Activated CD4-positive, alpha-beta T cell treated with anti-CD3 and anti-CD28 coated beads, Interleukin-2, amount 50 U/mL, for 48 hours (primary cell): Measurements from ENCODE around the gene MS4A4A.

Experiments used
- DNase-seq, 2 experiments: peaks; one replicate each; pipeline ENCODE4 v3.0.0-alpha.2; 2020

The MS4A4A gene

DNA sequence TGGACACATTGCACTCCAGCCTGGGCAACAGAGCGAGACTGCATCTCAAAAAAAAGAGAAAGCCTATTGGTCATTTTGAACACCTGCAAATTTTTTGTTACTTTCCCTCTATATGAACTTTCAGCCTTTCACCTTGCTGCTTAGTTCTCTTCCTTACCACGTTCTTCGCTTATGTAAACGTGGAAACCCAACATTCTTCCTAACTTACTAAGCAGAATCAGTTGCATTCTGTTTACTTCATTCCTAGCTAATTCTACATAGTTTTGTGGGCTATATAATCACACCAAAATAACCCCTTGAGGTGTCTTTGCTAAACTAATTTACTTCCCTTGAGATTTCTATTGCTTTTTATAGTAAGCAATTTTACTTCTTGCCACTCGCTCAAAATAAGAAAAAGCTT lies 23.2 kb downstream of the MS4A4A start:
- DNase-seq = no peak

DNA sequence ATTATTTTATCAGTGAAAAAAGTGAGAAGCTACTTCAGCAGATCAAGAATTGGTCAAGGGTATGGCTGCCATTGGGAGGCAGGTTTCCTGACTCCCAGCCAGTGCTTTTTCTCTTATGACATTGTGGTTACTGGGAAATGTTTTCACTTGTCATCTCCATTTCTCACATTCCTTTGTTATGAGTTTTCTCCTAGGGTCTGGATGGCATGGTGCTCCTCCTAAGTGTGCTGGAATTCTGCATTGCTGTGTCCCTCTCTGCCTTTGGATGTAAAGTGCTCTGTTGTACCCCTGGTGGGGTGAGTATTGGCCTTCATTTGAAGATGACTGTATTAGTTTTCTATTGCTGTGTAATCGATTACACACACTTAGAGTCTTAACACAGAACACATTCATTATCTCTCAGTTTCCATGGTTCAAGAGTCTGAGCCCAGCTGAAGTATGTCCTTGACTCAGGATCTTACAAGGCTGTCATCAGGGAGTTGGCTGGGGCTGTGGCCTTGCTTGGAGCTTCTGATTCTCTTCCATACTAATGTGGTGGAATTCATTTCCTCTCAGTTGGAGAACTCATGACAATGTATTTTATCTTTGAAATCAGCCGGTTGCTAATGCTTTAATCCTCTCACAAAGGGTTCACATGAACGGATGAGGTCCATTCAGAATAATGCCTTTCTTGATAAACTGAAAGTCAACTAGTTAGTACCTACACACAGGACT lies 25.6 kb downstream of the MS4A4A start:
- DNase-seq = no peak

- peak; percentile 2 to 14 for DNase-seq
Observed at GRCh38 chr11:60307507-60308195, 27.2 kb downstream of the MS4A4A start.

DNA sequence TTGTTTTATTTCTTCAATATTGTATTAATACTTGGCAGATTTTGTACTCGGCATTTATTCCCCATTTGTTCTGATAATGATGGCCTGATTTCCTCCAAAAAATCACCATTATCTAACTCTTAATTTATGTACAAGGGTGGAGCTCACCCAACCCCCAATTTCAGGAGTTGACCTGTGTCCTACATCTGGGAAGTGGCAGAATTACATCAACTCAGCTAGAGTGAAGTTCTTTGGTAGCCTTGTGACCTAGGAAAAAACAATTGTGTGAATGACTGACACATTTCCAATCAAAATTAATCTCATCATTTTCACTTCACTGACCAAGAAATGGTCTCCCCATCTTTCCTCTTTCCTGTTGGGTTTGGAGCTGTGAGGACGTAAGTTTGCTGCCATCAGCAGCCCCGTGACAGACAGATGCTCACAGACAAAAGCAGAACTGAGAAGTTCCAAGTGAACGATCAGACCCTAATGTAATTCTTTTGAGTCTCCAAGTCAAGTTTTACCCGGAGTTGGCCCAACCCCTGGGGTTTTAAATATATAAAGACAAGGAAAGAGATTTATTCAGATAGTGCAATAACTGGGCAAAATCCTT lies 30.0 kb downstream of the MS4A4A start:
- no peak for DNase-seq

- DNase-seq = no peak
Observed at GRCh38 chr11:60314635-60315321, 34.3 kb downstream of the MS4A4A start.

GRCh38 chr11:60315871-60316270 lies 35.4 kb downstream of the MS4A4A start:
- no peak for DNase-seq

DNA sequence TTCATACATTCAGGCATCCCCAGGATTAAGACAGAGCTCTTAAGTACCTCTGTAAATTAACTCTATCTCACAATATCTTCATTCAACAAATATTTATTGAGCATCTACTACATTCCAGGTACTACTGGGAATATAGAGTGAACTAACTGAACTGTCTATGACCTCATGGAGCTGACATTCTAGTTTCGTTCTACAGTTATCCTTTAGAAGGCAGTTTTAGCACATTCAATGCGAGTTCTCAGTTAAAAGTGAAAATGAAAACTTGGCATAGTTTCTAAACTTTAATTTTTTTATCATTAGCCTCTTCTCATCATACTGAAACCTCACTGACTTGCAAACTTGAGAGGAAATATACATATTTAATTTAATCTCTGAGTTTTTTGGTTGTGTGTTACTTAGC lies 35.9 kb downstream of the MS4A4A start:
- DNase-seq = no peak

GRCh38 chr11:60318726-60319125 lies 38.3 kb downstream of the MS4A4A start:
- no peak for DNase-seq

DNA sequence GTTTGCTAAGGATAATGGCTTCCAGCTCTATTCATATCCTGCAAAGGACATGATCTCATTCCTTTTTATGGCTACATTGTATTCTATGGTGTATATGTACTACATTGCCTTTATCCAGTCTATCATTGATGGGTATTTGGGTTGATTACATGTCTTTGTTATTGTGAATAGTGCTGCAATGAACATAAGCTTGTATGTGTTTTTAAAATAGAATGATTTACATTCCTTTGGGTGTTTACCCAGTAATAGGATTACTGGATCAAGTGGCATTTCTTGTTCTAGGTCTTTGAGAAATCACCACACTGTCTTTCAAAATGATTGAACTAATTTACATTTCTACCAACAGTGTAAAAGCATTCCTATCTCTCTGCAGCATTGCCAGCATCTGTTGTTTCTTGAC lies 40.6 kb downstream of the MS4A4A start:
- DNase-seq = no peak

- no peak for DNase-seq
Observed at GRCh38 chr11:60326955-60327354, 46.5 kb downstream of the MS4A4A start, which contains the start of gene MS4A6E. Gene MS4A6E, plus strand, starts transcription at chr11:60327255. Its CDS starts 7,641 bp downstream, at chr11:60334896.

DNA sequence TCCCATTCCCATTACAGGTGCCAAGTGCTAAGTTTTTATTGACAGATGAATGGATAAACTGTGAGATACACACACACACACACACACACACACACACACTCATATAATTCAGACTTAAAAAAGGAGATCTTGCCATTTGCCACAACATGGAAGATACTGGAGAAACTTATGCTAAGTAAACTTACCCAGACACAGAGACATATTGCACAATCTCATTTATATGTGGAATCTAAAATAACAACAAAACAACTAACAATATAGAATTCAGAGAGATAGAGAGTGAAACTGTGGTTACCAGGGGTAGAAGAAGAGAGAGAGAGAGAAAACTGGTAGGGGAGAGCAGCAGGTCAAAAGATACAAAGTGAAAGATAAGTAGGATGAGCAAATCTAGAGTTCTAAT lies 48.0 kb downstream of the MS4A4A start:
- DNase-seq = no peak

GRCh38 chr11:60332846-60333245 lies 52.4 kb downstream of the MS4A4A start:
- no peak for DNase-seq

GRCh38 chr11:60334005-60334620 lies 53.6 kb downstream of the MS4A4A start:
- peak; percentile 74 to 78 for DNase-seq

GRCh38 chr11:60336767-60337391 lies 56.4 kb downstream of the MS4A4A start:
- DNase-seq = no peak

DNA sequence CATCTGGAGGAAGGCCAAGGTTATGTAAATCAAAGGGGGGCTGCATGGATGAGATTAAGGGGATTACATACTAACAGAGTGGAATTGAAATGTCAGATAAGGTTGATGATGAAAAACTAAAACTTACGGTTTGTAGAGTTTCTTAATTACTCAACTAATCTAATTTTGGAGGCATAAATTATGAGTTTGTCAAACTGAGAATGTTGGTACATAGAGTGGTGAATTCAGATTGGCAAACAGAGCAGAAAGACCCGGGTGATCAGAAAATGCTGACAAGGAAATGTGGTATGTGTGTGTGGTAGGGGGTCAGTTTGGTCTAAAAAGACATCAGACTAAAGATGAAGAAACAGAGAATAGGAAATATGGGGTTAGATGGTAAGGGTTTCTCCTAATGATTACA lies 57.6 kb downstream of the MS4A4A start:
- DNase-seq = no peak

DNA sequence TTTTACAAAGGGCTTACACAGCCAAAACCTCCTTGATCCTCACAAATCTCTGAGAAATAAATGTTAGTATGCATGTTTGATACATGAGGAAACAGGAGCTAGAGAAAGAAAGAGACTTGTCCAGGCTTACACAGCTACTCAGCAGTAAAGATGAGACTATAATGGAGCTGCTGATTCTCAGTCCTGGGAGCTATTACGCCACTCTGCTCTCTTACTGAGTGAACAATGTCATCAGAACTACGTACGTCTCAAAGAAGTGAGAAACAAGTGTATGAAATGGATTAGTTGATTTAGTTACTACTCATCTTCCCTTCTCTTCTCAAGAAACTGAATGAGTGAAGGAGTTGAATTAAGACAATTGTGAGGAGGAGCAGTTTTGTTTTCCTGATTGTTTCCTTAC lies 58.9 kb downstream of the MS4A4A start:
- DNase-seq = no peak

DNA sequence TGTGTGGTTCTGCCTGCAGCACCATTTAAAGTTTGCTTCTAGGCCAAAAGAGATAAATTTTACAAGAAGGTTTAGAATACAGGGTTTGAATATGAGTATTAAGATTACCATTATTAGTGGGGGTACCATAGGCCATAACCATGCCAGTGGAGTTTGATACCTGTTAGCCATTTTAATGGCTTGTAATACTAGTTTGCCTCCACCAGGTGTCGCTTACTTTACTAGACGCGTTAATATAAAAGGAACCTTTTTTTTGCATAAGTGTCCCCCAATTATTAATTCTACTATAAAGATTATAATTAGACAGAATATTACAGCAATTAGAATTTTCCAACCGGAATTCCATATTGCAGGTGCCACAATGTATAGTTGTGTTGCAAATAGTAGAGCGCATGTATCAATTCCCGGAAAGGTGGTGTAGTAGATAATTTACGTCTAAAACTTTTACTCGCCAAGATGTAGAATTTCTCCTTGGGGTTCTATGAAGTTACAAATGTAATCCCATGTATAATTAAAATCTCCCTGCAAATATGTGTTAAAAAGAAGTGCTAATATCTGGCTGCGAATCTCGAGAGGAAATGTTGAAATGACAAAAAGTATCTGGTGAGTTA lies 62.7 kb downstream of the MS4A4A start:
- DNase-seq = no peak

DNA sequence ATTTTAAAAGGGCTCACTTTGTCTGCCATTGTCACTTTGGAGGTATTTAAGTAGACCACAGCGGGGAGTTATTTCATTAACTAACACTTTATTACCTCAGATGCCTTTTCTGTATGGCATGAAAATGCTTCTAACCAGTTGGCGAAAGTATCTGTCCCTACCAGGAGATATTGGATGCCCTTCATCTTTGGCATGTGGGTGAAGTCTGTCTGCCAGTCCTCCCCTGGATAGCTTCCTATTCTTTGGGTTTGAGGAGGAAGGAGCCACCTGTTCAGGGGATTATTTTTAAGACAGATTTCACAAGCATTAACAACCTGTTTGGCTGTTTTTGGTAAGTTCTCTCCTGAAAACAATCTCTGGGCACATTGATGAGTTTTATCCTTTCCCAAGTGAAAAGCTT lies 63.7 kb downstream of the MS4A4A start:
- DNase-seq = no peak

- peak; percentile 23 to 47 for DNase-seq
Observed at GRCh38 chr11:60345489-60345888, 65.0 kb downstream of the MS4A4A start.

DNA sequence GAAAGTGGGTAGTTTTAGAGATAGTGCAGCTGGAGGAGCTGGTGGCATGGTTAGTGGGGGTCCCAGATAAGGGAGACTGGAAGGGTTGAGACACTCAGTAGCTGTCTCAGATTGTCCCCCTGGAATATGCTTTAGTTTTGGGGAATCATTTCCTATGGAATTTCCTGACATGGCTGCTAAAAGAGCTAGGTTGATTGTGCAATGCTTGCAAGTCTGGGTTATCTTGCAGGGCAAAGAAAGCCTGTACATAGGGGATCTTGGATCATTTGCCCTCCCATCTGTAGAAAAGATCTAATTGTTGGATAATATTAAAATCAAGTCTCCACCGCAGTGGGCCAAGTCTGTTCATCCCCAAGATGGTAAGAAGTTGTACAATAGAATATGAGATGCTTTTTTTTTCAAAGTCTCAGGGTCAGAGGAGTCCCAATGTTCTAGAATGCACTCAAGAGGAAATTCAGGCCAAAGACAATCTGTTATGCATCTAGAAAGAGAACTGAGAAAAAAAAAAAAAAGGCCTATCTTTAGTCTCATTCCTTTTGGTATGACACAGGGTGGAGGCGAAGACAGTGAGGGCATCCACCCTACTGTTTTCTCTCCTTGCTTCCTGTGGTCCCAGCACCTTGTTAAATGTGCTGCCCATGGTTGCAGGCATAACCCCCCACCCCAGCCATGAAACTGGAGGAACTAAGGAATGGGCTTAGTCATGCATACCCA lies 66.8 kb downstream of the MS4A4A start:
- no peak for DNase-seq

DNA sequence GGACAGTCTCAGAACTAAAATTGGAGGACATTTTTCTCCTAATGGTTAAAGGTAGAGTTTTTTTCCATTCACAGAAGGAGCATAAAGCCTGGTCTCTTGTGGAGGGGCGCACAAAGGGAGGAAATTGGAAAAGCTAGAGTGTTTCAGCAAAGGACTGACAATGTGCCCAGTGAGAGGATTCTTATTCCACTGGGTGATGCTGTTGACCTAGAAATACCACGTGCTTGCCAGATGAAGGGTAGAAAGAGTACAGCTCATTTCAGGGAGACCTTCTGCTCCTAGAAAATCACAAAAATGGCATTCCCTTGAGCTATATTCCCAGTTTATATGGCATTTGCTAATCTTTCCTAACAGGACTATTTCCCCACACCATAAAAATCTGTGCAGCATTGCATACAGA lies 67.7 kb downstream of the MS4A4A start:
- DNase-seq = no peak

DNA sequence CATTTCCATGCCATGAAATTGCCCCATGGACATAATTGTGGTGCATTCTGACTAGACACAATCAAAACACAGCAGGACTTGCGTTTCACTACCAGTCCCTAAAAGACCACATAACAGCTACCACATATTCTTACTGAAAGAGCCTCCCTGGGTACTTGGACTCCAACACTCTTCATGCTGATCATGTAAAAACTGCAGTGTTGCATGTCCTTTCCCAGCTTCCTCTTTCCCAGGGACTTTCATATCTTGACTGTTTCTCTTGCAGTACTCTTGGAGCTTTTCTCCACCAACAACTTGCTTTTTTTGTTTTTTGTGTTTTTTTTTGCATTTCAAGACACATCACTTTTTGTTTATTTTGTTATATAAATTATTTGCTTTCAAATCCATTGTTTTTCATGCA lies 69.5 kb downstream of the MS4A4A start:
- DNase-seq = no peak
